WERI-Rb-1 (cell line): ENCODE data around the gene PBX1.
A peak's percentile ranks its signal among the peaks of the same experiment; 100 is the strongest.

ENCODE experiments used
- DNase-seq: peaks from one replicate; pipeline ENCODE4 v3.0.0-alpha.2; 2020
- H3K27ac ChIP-seq: fragments of 250-450 bp; sonication (Bioruptor Pico); 2 replicates; pipeline ENCODE4 v1.5.1; 2020; ENCODE audit warnings: mild to moderate bottlenecking, moderate library complexity
- H3K27me3 ChIP-seq: fragments of 250-450 bp; sonication (Bioruptor Pico); 2 replicates; pipeline ENCODE4 v1.5.1; 2021; ENCODE audit warnings: mild to moderate bottlenecking, low read depth, moderate library complexity; ENCODE audit not compliant: insufficient read depth, severe bottlenecking
- H3K36me3 ChIP-seq: fragments of 250-450 bp; sonication (Bioruptor Pico); 2 replicates; pipeline ENCODE4 v1.5.1; 2020; ENCODE audit warnings: mild to moderate bottlenecking, moderate library complexity
- H3K4me3 ChIP-seq: 2 replicates; pipeline ENCODE4 v1.5.1; 2011; ENCODE audit warnings: low read depth, mild to moderate bottlenecking, control low read depth, low read length
- H3K9me3 ChIP-seq: fragments of 250-450 bp; sonication (Bioruptor Pico); 2 replicates; pipeline ENCODE4 v1.5.1; 2021; ENCODE audit warnings: mild to moderate bottlenecking, moderate library complexity; ENCODE audit not compliant: severe bottlenecking
- CTCF ChIP-seq: IDR thresholded peaks from 2 replicates; pipeline ENCODE4 v1.5.1; 2011; ENCODE audit warnings: low read depth, mild to moderate bottlenecking, control low read depth, inconsistent platforms, low read length

PBX1 gene

GRCh38 chr1:164689672-164690511 is 130.9 kb downstream of the PBX1 start:
- H3K4me3 ChIP-seq: no peak overlapping the region
- H3K27me3 ChIP-seq: no peaks in the 10 kb centered on the region
- H3K27ac ChIP-seq: peak overlapping the region; percentile 53
- no peaks in the 10 kb centered on the region for H3K36me3 ChIP-seq
- peak; percentile 83 for DNase-seq
- no peak for TF ChIP-seq CTCF
- H3K9me3 ChIP-seq: no peaks in the 10 kb centered on the region

- H3K36me3 ChIP-seq: no peaks in the 10 kb centered on the region
- H3K27ac ChIP-seq: no peak overlapping the region
- no peak for DNase-seq
- H3K4me3 ChIP-seq: no peak overlapping the region
- no peaks in the 10 kb centered on the region for H3K9me3 ChIP-seq
- no peak for TF ChIP-seq CTCF
- H3K27me3 ChIP-seq: no peaks in the 10 kb centered on the region
These were observed 133.4 kb downstream of the PBX1 start for GRCh38 chr1:164692420-164692819.

GRCh38 chr1:164693564-164694359 is 134.8 kb downstream of the PBX1 start:
- no peaks in the 10 kb centered on the region for H3K36me3 ChIP-seq

GRCh38 chr1:164694505-164694904 is 135.5 kb downstream of the PBX1 start:
- no peak for TF ChIP-seq CTCF
- Histone ChIP-seq H3K9me3 (no peaks in the 10 kb centered on the region), H3K36me3 (no peaks in the 10 kb centered on the region), H3K27ac (no peak overlapping the region), H3K27me3 (no peaks in the 10 kb centered on the region), H3K4me3 (no peak overlapping the region)
- no peak for DNase-seq

More at GRCh38 chr1:164693564-164694359, 134.8 kb downstream of the PBX1 start:
- Histone ChIP-seq H3K4me3 (no peak overlapping the region), H3K27me3 (no peaks in the 10 kb centered on the region), H3K9me3 (no peaks in the 10 kb centered on the region), H3K27ac (no peak overlapping the region)
- DNase-seq: no peak
- no peak for TF ChIP-seq CTCF

GRCh38 chr1:164695956-164696665 is 137.1 kb downstream of the PBX1 start:
- H3K27ac ChIP-seq: no peak overlapping the region
- no peak overlapping the region for H3K4me3 ChIP-seq
- no peak for DNase-seq
- no peaks in the 10 kb centered on the region for H3K27me3 ChIP-seq
- TF ChIP-seq CTCF: no peak
- H3K36me3 ChIP-seq: no peaks in the 10 kb centered on the region
- H3K9me3 ChIP-seq: no peaks in the 10 kb centered on the region
